Heart right ventricle (tissue), 16 donors: Measurements from ENCODE around the gene IFNL4. TPM values are rescaled to one million over a fixed set of nuclear protein-coding genes. Genes with fewer than 3 reads are reported as not detected.
A peak's percentile ranks its signal among the peaks of the same experiment; 100 is the strongest.

ENCODE experiments used
- ATAC-seq, 8 donors: fragments of 200-7000 bp; cut with Tn5 transposase; one replicate each; pipeline ENCODE4 v1.9.1; 2020; ENCODE audit warnings: mild to moderate bottlenecking in 8 of 8, moderate library complexity in 8 of 8, moderate number of reproducible peaks in 1 of 8
- DNase-seq, 2 donors: peaks; one replicate each; pipeline ENCODE4 v3.0.0-alpha.2; 2020
- H3K27ac ChIP-seq, 10 donors: fragments of 200-600 bp; sonication (generic) in 2 of 10; one replicate each; pipeline versions ENCODE4 v1.5.0 to v1.8.0; 2020 to 2022; ENCODE audit warnings: mild to moderate bottlenecking in 3 of 10
- H3K27me3 ChIP-seq, 7 donors: fragments of 200-600 bp; one replicate each; pipeline ENCODE4 v1.8.0; 2021 to 2022; ENCODE audit warnings: mild to moderate bottlenecking in 2 of 7
- H3K36me3 ChIP-seq, 9 donors: fragments of 200-600 bp; sonication (generic) in 1 of 9; one replicate each; pipeline versions ENCODE4 v1.5.0 to v1.8.0; 2020 to 2022; ENCODE audit warnings: mild to moderate bottlenecking in 2 of 9
- H3K4me1 ChIP-seq, 9 donors: fragments of 200-600 bp; sonication (generic) in 1 of 9; one replicate each; pipeline versions ENCODE4 v1.5.0 to v1.8.0; 2020 to 2022; ENCODE audit warnings: mild to moderate bottlenecking in 4 of 9
- H3K4me3 ChIP-seq, 10 donors: fragments of 200-600 bp; sonication (generic) in 2 of 10; one replicate each; pipeline versions ENCODE4 v1.5.0 to v1.8.0; 2020 to 2022; ENCODE audit warnings: mild to moderate bottlenecking in 7 of 10, moderate library complexity in 2 of 10
- H3K9me3 ChIP-seq, 11 donors: fragments of 200-600 bp in 10 of 11; sonication (generic) in 2 of 11; one replicate each; pipeline versions ENCODE4 v1.5.0 to v1.8.0; 2013 to 2022; ENCODE audit warnings: mild to moderate bottlenecking in 2 of 11, control low read depth in 1 of 11, moderate library complexity in 1 of 11
- CTCF ChIP-seq, 9 donors: fragments of 200-600 bp; sonication (generic) in 2 of 9; IDR thresholded peaks; one replicate each; pipeline versions ENCODE4 v1.5.0 to v1.8.0; 2021 to 2022; ENCODE audit warnings: antibody characterized with exemption in 9 of 9, mild to moderate bottlenecking in 5 of 9, moderate library complexity in 1 of 9
- WGBS, 2 donors: extraction: QIAGEN DNeasy Blood & Tissue Kit; methylation state at CpG; one replicate each; pipeline ENCODE4 v1.1.7; 2013; ENCODE audit warnings: inconsistent platforms in 1 of 2; 5-methylcytosine and 5-hydroxymethylcytosine counted together
- intact Hi-C, 10 donors: fragments of 100-400 bp; cut with DNase I; formaldehyde crosslinking; loops; one replicate each; pipeline versions ENCODE4 v1.11.1 to v1.14.2; 2022
- polyA plus RNA-seq, 2 donors: library from polyadenylated mRNA; stranded (reverse); fragments of 200-250 nt; gene quantifications; one replicate each; pipeline ENCODE4 v1.2.3, GENCODE V29; 2013
- total RNA-seq, 10 donors: library from RNA; stranded (reverse); fragmentation: NEBNext Ultra II Directional in 3 of 10; extraction: Animal tissue kit (Norgen Biotek cat#: 25700) in 3 of 10; gene quantifications; one replicate each; pipeline versions ENCODE4 v1.2.1 to v1.2.4, GENCODE V29; 2021 to 2023
- donor health status: Arrhythmogenic right ventricular cardiomyopathy.
- donor health status: ischemic (EF 13 %, LVEDD 7.1; RV severe dilation, severe dysfunction).
- donor health status: healthy with polysubstance abuse.
- donor health status: DM: no; HTN: yes; CAD: no.
- donor health status: DM: no; HTN: no; CAD: no.
- donor health status: ischemic (EF 25% LVEDD 6.9; RV normal size, moderate dysfunction).
- donor health status: ischemic (EF 25% LVEDD 5.7; RV mildly dilated, moderate dysfunction).
- donor health status: healthy.
- donor health status: DM: yes; HTN: yes; CAD: no.
- donor health status: Ischemic cardiomyopathy.
- donor health status: ischemic (EF 35%, LVEDD 5.7; RV mildly dilated, moderate dysfunction).
- donor health status: nonischemic (EF 11% LVEDD 7.7; RV severe dilation, severe dysfunction).
- donor health status: DM: yes; HTN: yes; CAD: no.
- donor health status: PGD.
- donor health status: ischemic (EF 29% LVEDD 5.4; RV normal size, mild dysfunction).
- donor health status: nonischemic (EF 23%, LVEDD 6.1; RV moderate dilation, normal function).

Gene IFNL4
- total and polyA plus RNA-seq, 12 donors: not detected

GRCh38 chr19:39265321-39265916, 16.8 kb upstream of the IFNL4 start:
- Histone ChIP-seq H3K4me1 (peaks cover 0 to 10% (median 0%) of the 10 kb centered on the region in 9 donors), H3K9me3 (no peaks in the 10 kb centered on the region), H3K27ac (no peak overlapping the region), H3K36me3 (no peaks in the 10 kb centered on the region), H3K4me3 (no peak overlapping the region), H3K27me3 (peaks cover 14 to 83% (median 72%) of the 10 kb centered on the region in 7 donors)
- DNase-seq: no peak
- intact Hi-C loops: no loop called here
- ATAC-seq: peak in 1 of 8 donors; percentile 29
- 26 to 28% methylated on average over 39 of the region's 39 CpGs for WGBS, 2 donors
- TF ChIP-seq CTCF (IDR thresholded peaks at IDR 0.05): no peak

- 3% methylated on average over 97 to 102 of the region's 102 CpGs for WGBS, 2 donors
- no peak for DNase-seq
These were observed 15.9 kb upstream of the IFNL4 start for GRCh38 chr19:39264306-39265290.

GRCh38 chr19:39263912-39264305, 15.3 kb upstream of the IFNL4 start:
- intact Hi-C loops: no loop called here
- H3K36me3 ChIP-seq: no peaks in the 10 kb centered on the region
- no peak overlapping the region for H3K4me3 ChIP-seq
- ATAC-seq (peak in 1 of 8 donors; percentile 48), DNase-seq (no peak)
- 10 to 15% methylated on average over 17 of the region's 17 CpGs for WGBS, 2 donors
- H3K27ac ChIP-seq: no peak overlapping the region
- peaks cover 0 to 10% (median 0%) of the 10 kb centered on the region in 9 donors for H3K4me1 ChIP-seq
- no peak for TF ChIP-seq CTCF (IDR thresholded peaks at IDR 0.05)
- H3K9me3 ChIP-seq: no peaks in the 10 kb centered on the region
- peaks cover 14 to 86% (median 73%) of the 10 kb centered on the region in 7 donors for H3K27me3 ChIP-seq

More at GRCh38 chr19:39264306-39265290, 15.9 kb upstream of the IFNL4 start:
- intact Hi-C loops: no loop called here
- Histone ChIP-seq H3K36me3 (no peaks in the 10 kb centered on the region), H3K27ac (no peak overlapping the region), H3K27me3 (peaks cover 14 to 86% (median 76%) of the 10 kb centered on the region in 7 donors), H3K9me3 (no peaks in the 10 kb centered on the region), H3K4me3 (no peak overlapping the region), H3K4me1 (peaks cover 0 to 10% (median 0%) of the 10 kb centered on the region in 9 donors)
- no peak for TF ChIP-seq CTCF (IDR thresholded peaks at IDR 0.05)
- peak in 4 of 8 donors; percentile 28 to 50 (median 36) for ATAC-seq

- intact Hi-C loops: no loop called here
- DNase-seq (no peak), ATAC-seq (no peak)
- Histone ChIP-seq H3K4me1 (peaks cover 0 to 10% (median 0%) of the 10 kb centered on the region in 9 donors), H3K27me3 (peaks cover 14 to 89% (median 80%) of the 10 kb centered on the region in 7 donors), H3K4me3 (no peak overlapping the region), H3K27ac (no peak overlapping the region), H3K36me3 (no peaks in the 10 kb centered on the region), H3K9me3 (no peaks in the 10 kb centered on the region)
- TF ChIP-seq CTCF (IDR thresholded peaks at IDR 0.05): no peak
- WGBS, 2 donors: 90 to 92% methylated on average over 4 of the region's 4 CpGs
These were observed 13.8 kb upstream of the IFNL4 start for GRCh38 chr19:39262496-39262895.
